OCI-LY3 (cell line): ENCODE results near the gene ZCCHC14.

Source experiments
- EZH2phosphoT487 ChIP-seq: fragments of 200-600 bp; shearing (Covaris generic); IDR thresholded peaks from 2 replicates; pipeline ENCODE4 v1.6.1; 2018; ENCODE audit warnings: antibody characterized with exemption, mixed run types, low read depth
- TF ChIP-seq, protein P1 (sequence below): fragments of 200-600, 300-600 bp; sonication (generic); IDR thresholded peaks from 2 replicates; pipeline ENCODE4 v1.5.1; 2014; ENCODE audit warnings: antibody characterized with exemption, low read length, low read depth

GRCh38 chr16:87525352-87525751 is 32.5 kb upstream of the ZCCHC14 start:
- TF ChIP-seq, protein P1, sequence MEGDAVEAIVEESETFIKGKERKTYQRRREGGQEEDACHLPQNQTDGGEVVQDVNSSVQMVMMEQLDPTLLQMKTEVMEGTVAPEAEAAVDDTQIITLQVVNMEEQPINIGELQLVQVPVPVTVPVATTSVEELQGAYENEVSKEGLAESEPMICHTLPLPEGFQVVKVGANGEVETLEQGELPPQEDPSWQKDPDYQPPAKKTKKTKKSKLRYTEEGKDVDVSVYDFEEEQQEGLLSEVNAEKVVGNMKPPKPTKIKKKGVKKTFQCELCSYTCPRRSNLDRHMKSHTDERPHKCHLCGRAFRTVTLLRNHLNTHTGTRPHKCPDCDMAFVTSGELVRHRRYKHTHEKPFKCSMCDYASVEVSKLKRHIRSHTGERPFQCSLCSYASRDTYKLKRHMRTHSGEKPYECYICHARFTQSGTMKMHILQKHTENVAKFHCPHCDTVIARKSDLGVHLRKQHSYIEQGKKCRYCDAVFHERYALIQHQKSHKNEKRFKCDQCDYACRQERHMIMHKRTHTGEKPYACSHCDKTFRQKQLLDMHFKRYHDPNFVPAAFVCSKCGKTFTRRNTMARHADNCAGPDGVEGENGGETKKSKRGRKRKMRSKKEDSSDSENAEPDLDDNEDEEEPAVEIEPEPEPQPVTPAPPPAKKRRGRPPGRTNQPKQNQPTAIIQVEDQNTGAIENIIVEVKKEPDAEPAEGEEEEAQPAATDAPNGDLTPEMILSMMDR, result no peak
- no peak for TF ChIP-seq EZH2phosphoT487
